OCI-LY1 (cell line): ENCODE measurements around the gene FHIT.

Experiments used
- H2AFZ ChIP-seq: fragments of 200-600 bp; sonication (generic), shearing (Covaris generic); 2 replicates; pipeline ENCODE4 v1.6.0; 2014; ENCODE audit warnings: antibody characterized with exemption, mild to moderate bottlenecking, low read length
- H3F3A ChIP-seq: fragments of 200-600 bp; sonication (generic), shearing (Covaris generic); 2 replicates; pipeline ENCODE4 v1.6.0; 2014; ENCODE audit warnings: mild to moderate bottlenecking, antibody characterized with exemption, low read length, moderate library complexity; ENCODE audit not compliant: insufficient read depth
- H3K27ac ChIP-seq: fragments of 200-600 bp; sonication (generic); 2 replicates; pipeline ENCODE4 v1.5.1; 2014; ENCODE audit warnings: low read length, mixed run types, mild to moderate bottlenecking, low read depth; ENCODE audit not compliant: poor library complexity, severe bottlenecking
- H3K27me3 ChIP-seq: fragments of 200-600 bp; sonication (generic); 2 replicates; pipeline ENCODE4 v1.6.0; 2014; ENCODE audit warnings: antibody characterized with exemption, mild to moderate bottlenecking, low read length, moderate library complexity; ENCODE audit not compliant: insufficient read depth
- H3K36me3 ChIP-seq: fragments of 200-600 bp; sonication (generic); 2 replicates; pipeline ENCODE4 v1.6.1; 2014; ENCODE audit warnings: mild to moderate bottlenecking, antibody characterized with exemption, low read length, moderate library complexity, mixed read lengths; ENCODE audit not compliant: insufficient read depth
- H3K4me1 ChIP-seq: fragments of 200-600 bp; sonication (generic); 2 replicates; pipeline ENCODE4 v1.5.1; 2014; ENCODE audit warnings: mild to moderate bottlenecking, low read length, moderate library complexity; ENCODE audit not compliant: insufficient read depth, severe bottlenecking
- H3K4me2 ChIP-seq: fragments of 200-600 bp; sonication (generic), shearing (Covaris generic); 2 replicates; pipeline ENCODE4 v1.6.1; 2014; ENCODE audit warnings: low read length
- H3K4me3 ChIP-seq: fragments of 200-600 bp; sonication (generic); 2 replicates; pipeline ENCODE4 v1.5.1; 2014; ENCODE audit warnings: low read length, low read depth, mild to moderate bottlenecking, mixed read lengths; ENCODE audit not compliant: poor library complexity, severe bottlenecking
- H3K79me2 ChIP-seq: fragments of 200-600 bp; shearing (Covaris generic); 2 replicates; pipeline ENCODE4 v1.6.1; 2016; ENCODE audit warnings: mixed run types, low read length, mixed read lengths; ENCODE audit not compliant: insufficient read depth
- H3K9ac ChIP-seq: fragments of 200-600 bp; sonication (generic), shearing (Covaris generic); 2 replicates; pipeline ENCODE4 v1.6.1; 2014; ENCODE audit warnings: mild to moderate bottlenecking, low read length, mixed read lengths
- H3K9me2 ChIP-seq: fragments of 200-600 bp; sonication (generic), shearing (Covaris generic); 2 replicates; pipeline ENCODE4 v1.6.1; 2014; ENCODE audit warnings: low read depth, mild to moderate bottlenecking, low read length, mixed read lengths
- H3K9me3 ChIP-seq: fragments of 200-600 bp; shearing (Covaris generic); 2 replicates; pipeline ENCODE4 v1.6.1; 2014; ENCODE audit warnings: low read length, mixed read lengths
- H4K20me1 ChIP-seq: fragments of 200-600 bp; sonication (generic), shearing (Covaris generic); 2 replicates; pipeline ENCODE4 v1.6.0; 2016; ENCODE audit warnings: mild to moderate bottlenecking, low read length; ENCODE audit not compliant: insufficient read depth
- EZH2 ChIP-seq: fragments of 200-600 bp; sonication (generic), shearing (Covaris generic); IDR thresholded peaks from 2 replicates; pipeline ENCODE4 v1.8.0; 2017; ENCODE audit warnings: borderline replicate concordance, mixed run types, mild to moderate bottlenecking, antibody characterized with exemption, low read length, moderate library complexity, mixed read lengths
- TF ChIP-seq, protein P1 (sequence below): fragments of 200-600 bp; sonication (generic), shearing (Covaris generic); IDR thresholded peaks from 2 replicates; pipeline ENCODE4 v1.5.1; 2017; ENCODE audit warnings: mild to moderate bottlenecking, antibody characterized with exemption, low read length, moderate library complexity, mixed read lengths

The FHIT gene

DNA sequence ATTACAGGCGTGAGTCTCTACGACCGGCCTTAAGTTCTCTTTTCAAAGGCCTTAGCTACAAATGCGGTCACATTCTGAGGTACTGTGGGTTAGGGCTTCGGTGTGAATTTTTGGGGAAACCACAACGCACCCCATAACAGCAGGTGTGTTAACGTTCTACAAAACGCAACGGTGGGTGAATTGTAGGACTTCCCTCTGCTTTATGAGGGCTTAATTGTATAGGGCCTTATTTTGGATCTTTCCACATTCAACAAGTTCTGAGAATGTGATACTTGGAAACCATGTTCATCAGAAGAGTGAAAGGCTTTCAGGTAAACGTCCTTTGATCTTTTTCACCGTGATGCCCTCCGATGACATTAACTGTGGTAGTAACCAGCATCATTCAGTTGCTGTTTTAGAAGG is 1202.8 kb downstream of the FHIT start:
- H3F3A ChIP-seq = no peaks in the 10 kb centered on the region
- H3K27ac ChIP-seq = no peak overlapping the region
- H3K4me3 ChIP-seq = no peak overlapping the region
- no peak overlapping the region for H2AFZ ChIP-seq
- TF ChIP-seq, protein P1, sequence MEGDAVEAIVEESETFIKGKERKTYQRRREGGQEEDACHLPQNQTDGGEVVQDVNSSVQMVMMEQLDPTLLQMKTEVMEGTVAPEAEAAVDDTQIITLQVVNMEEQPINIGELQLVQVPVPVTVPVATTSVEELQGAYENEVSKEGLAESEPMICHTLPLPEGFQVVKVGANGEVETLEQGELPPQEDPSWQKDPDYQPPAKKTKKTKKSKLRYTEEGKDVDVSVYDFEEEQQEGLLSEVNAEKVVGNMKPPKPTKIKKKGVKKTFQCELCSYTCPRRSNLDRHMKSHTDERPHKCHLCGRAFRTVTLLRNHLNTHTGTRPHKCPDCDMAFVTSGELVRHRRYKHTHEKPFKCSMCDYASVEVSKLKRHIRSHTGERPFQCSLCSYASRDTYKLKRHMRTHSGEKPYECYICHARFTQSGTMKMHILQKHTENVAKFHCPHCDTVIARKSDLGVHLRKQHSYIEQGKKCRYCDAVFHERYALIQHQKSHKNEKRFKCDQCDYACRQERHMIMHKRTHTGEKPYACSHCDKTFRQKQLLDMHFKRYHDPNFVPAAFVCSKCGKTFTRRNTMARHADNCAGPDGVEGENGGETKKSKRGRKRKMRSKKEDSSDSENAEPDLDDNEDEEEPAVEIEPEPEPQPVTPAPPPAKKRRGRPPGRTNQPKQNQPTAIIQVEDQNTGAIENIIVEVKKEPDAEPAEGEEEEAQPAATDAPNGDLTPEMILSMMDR = no peak
- TF ChIP-seq EZH2 = no peak
- no peaks in the 10 kb centered on the region for H3K36me3 ChIP-seq
- H3K9me3 ChIP-seq = no peaks in the 10 kb centered on the region
- H3K4me1 ChIP-seq = no peaks in the 10 kb centered on the region
- no peaks in the 10 kb centered on the region for H3K9me2 ChIP-seq
- H3K27me3 ChIP-seq = no peaks in the 10 kb centered on the region
- no peaks in the 10 kb centered on the region for H3K79me2 ChIP-seq
- no peaks in the 10 kb centered on the region for H4K20me1 ChIP-seq
- no peak overlapping the region for H3K9ac ChIP-seq
- H3K4me2 ChIP-seq = no peak overlapping the region

DNA sequence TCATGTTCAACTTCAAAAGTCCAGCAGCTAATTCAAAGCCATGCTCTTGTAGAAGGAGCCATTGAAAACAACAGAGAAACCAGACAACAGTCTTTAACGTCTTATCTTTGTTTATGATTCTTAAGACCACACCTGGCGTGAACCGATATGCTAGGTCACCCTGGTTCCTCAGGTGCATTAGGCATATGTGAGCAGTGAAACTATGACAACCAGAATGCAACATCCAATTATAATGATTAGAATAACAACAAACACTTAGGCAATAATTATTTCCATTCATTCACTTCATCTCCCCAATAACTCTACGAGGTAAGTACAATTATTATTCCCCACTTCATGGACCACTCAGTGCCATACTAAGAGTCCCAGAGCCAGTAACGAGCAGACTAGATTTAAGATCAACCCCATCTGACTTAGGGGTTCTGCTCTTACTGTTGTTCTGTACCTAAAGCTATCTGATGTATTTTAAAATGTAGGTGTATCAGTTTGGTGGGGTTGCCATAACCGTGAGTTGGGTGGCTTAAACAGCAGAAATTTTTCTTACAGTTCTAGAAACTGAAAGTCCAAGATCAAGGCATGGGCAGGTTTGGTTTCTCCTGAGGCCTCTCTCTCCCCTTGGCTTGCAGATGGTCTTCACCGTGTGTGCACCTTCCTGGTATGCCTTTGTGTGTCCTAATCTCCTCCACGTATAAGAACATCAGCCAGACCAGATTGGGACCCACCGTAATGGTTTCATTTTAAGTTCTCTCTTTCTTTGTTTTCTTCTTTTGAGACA is 1203.6 kb downstream of the FHIT start:
- no peaks in the 10 kb centered on the region for H3K27me3 ChIP-seq
- no peak overlapping the region for H3K4me2 ChIP-seq
- no peaks in the 10 kb centered on the region for H3K4me1 ChIP-seq
- H3K27ac ChIP-seq = no peak overlapping the region
- TF ChIP-seq EZH2 = no peak
- TF ChIP-seq, protein P1 = no peak
- H2AFZ ChIP-seq = no peak overlapping the region
- no peaks in the 10 kb centered on the region for H3K9me3 ChIP-seq
- H3K4me3 ChIP-seq = no peak overlapping the region
- H3F3A ChIP-seq = no peaks in the 10 kb centered on the region
- no peaks in the 10 kb centered on the region for H4K20me1 ChIP-seq
- no peak overlapping the region for H3K9ac ChIP-seq
- H3K79me2 ChIP-seq = no peaks in the 10 kb centered on the region
- H3K9me2 ChIP-seq = no peaks in the 10 kb centered on the region
- no peaks in the 10 kb centered on the region for H3K36me3 ChIP-seq

DNA sequence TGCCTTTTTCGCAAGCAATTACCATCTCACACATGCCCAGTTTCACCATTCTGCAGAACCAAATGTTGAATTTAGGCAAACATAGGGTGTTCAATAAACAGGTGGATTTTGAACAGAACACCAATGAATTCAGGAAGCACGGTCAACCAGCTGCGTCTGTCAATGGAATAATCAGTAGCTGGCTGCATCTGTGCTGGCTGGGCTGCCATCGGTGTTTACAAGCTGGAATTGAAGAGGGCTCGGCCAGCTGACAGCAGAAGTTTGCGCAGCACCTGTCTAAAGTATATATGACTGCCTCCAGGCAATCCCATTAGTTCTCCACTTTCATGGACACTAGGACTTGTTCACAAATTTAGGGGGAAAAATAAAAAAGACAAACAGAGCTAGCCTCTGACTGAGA is 1205.0 kb downstream of the FHIT start:
- Histone ChIP-seq H3K27ac (no peak overlapping the region), H3K4me3 (no peak overlapping the region), H3F3A (no peaks in the 10 kb centered on the region), H3K27me3 (no peaks in the 10 kb centered on the region), H3K4me2 (no peak overlapping the region), H3K9me2 (no peaks in the 10 kb centered on the region), H3K79me2 (no peaks in the 10 kb centered on the region), H3K4me1 (no peaks in the 10 kb centered on the region), H3K9ac (no peak overlapping the region), H3K36me3 (no peaks in the 10 kb centered on the region), H2AFZ (no peak overlapping the region), H3K9me3 (no peaks in the 10 kb centered on the region), H4K20me1 (no peaks in the 10 kb centered on the region)
- TF ChIP-seq, protein P1 = no peak
- TF ChIP-seq EZH2 = no peak
